Loucy (cell line): ENCODE measurements around the gene METTL4.

Experiments
- H2AFZ ChIP-seq: fragments of 200-600 bp; sonication (generic); 2 replicates; pipeline ENCODE4 v1.6.0; 2016; ENCODE audit warnings: antibody characterized with exemption, mild to moderate bottlenecking, low read length, moderate library complexity
- H3F3A ChIP-seq: fragments of 200-600 bp; 2 replicates; pipeline ENCODE4 v1.6.0; 2016; ENCODE audit warnings: antibody characterized with exemption, low read depth, mild to moderate bottlenecking
- H3K27me3 ChIP-seq: fragments of 200-600 bp; sonication (generic); 2 replicates; pipeline ENCODE4 v1.6.1; 2014; ENCODE audit warnings: low read length, mild to moderate bottlenecking; ENCODE audit not compliant: insufficient read depth, poor library complexity, severe bottlenecking
- H3K36me3 ChIP-seq: fragments of 200-600 bp; sonication (generic); 2 replicates; pipeline ENCODE4 v1.6.1; 2016; ENCODE audit warnings: low read length; ENCODE audit not compliant: insufficient read depth
- H3K4me1 ChIP-seq: fragments of 200-600 bp; sonication (generic); 2 replicates; pipeline ENCODE4 v1.5.1; 2014; ENCODE audit warnings: low read length, mild to moderate bottlenecking; ENCODE audit not compliant: insufficient read depth, poor library complexity, severe bottlenecking
- H3K4me2 ChIP-seq: fragments of 200-600 bp; sonication (generic); 2 replicates; pipeline ENCODE4 v1.6.0; 2014; ENCODE audit warnings: antibody characterized with exemption, low read length, low read depth, mild to moderate bottlenecking; ENCODE audit not compliant: poor library complexity, severe bottlenecking
- H3K4me3 ChIP-seq: fragments of 200-600 bp; sonication (generic); 2 replicates; pipeline ENCODE4 v1.5.1; 2014; ENCODE audit warnings: low read length, mild to moderate bottlenecking, mixed read lengths; ENCODE audit not compliant: poor library complexity, severe bottlenecking
- H3K79me2 ChIP-seq: fragments of 200-600 bp; sonication (generic); 2 replicates; pipeline ENCODE4 v1.6.1; 2014; ENCODE audit warnings: low read length; ENCODE audit not compliant: insufficient read depth
- H3K9ac ChIP-seq: fragments of 200-600 bp; sonication (generic); 2 replicates; pipeline ENCODE4 v1.6.0; 2014; ENCODE audit warnings: mild to moderate bottlenecking, low read depth, low read length, moderate library complexity; ENCODE audit not compliant: poor library complexity, severe bottlenecking
- H3K9me2 ChIP-seq: fragments of 200-600 bp; sonication (generic); replicated peaks from 2 replicates; pipeline ENCODE4 v1.6.1; 2016; ENCODE audit warnings: low read depth, low read length, mixed read lengths
- H3K9me3 ChIP-seq: fragments of 200-600 bp; sonication (generic); 2 replicates; pipeline ENCODE4 v1.6.1; 2014; ENCODE audit warnings: mild to moderate bottlenecking, antibody characterized with exemption, low read length, low read depth; ENCODE audit not compliant: insufficient read depth
- H4K20me1 ChIP-seq: fragments of 200-600 bp; sonication (generic); 2 replicates; pipeline ENCODE4 v1.6.0; 2014; ENCODE audit warnings: antibody characterized with exemption, low read length, mild to moderate bottlenecking; ENCODE audit not compliant: insufficient read depth, poor library complexity, severe bottlenecking
- CTCF ChIP-seq: fragments of 200-600 bp; sonication (generic); conservative IDR thresholded peaks from 2 replicates; pipeline ENCODE4 v1.5.1; 2014; ENCODE audit warnings: mild to moderate bottlenecking, antibody characterized with exemption, low read length
- EZH2phosphoT487 ChIP-seq: fragments of 200-600 bp; IDR thresholded peaks from 2 replicates; pipeline ENCODE4 v1.6.1; 2018; ENCODE audit warnings: antibody characterized with exemption, mild to moderate bottlenecking, moderate library complexity, borderline replicate concordance

The METTL4 gene

GRCh38 chr18:2504642-2505041 is 66.7 kb downstream of the METTL4 start:
- TF ChIP-seq EZH2phosphoT487 (no peak), CTCF (no peak)
- Histone ChIP-seq H3K9me3 (no peaks in the 10 kb centered on the region), H3K4me2 (no peak overlapping the region), H2AFZ (no peak overlapping the region), H4K20me1 (no peaks in the 10 kb centered on the region), H3K79me2 (no peaks in the 10 kb centered on the region), H3K4me3 (no peak overlapping the region), H3K9me2 (no peaks in the 10 kb centered on the region), H3K27me3 (no peaks in the 10 kb centered on the region), H3K36me3 (no peaks in the 10 kb centered on the region), H3F3A (no peaks in the 10 kb centered on the region), H3K4me1 (no peaks in the 10 kb centered on the region), H3K9ac (no peak overlapping the region)

GRCh38 chr18:2502880-2503279 is 68.4 kb downstream of the METTL4 start:
- Histone ChIP-seq H4K20me1 (no peaks in the 10 kb centered on the region), H3K4me2 (no peak overlapping the region), H3K36me3 (no peaks in the 10 kb centered on the region), H3K4me3 (no peak overlapping the region), H3K79me2 (no peaks in the 10 kb centered on the region), H3K9me3 (no peaks in the 10 kb centered on the region), H3K9me2 (no peaks in the 10 kb centered on the region), H3K27me3 (no peaks in the 10 kb centered on the region), H3K4me1 (no peaks in the 10 kb centered on the region), H3K9ac (no peak overlapping the region), H3F3A (no peaks in the 10 kb centered on the region), H2AFZ (no peak overlapping the region)
- no peak for TF ChIP-seq CTCF
- TF ChIP-seq EZH2phosphoT487: no peak

- H3K9ac ChIP-seq: no peak overlapping the region
- no peaks in the 10 kb centered on the region for H3K27me3 ChIP-seq
- TF ChIP-seq EZH2phosphoT487 (no peak), CTCF (no peak)
- H3K9me3 ChIP-seq: no peaks in the 10 kb centered on the region
- H3K36me3 ChIP-seq: no peaks in the 10 kb centered on the region
- H3F3A ChIP-seq: no peaks in the 10 kb centered on the region
- no peak overlapping the region for H2AFZ ChIP-seq
- H3K4me3 ChIP-seq: no peak overlapping the region
- H3K79me2 ChIP-seq: no peaks in the 10 kb centered on the region
- no peak overlapping the region for H3K4me2 ChIP-seq
- no peaks in the 10 kb centered on the region for H4K20me1 ChIP-seq
- no peaks in the 10 kb centered on the region for H3K4me1 ChIP-seq
- no peaks in the 10 kb centered on the region for H3K9me2 ChIP-seq
These were observed 68.9 kb downstream of the METTL4 start for GRCh38 chr18:2502394-2502793.
